Measurements from ENCODE around the gene RWDD3. TPM values are rescaled to one million over a fixed set of nuclear protein-coding genes. Genes with fewer than 3 reads are reported as not detected.

RWDD3 gene
- polyA plus RNA-seq, 6 donors from 2014 or later: 39.6 to 54.6 (median 48.5) TPM

GRCh38 chr1:95216292-95216990 is 17.6 kb upstream of the RWDD3 start:
- peaks cover 0 to 8% of the 10 kb centered on the region in 2 donors for H3K36me3 Mint-ChIP-seq
- H3K27ac Mint-ChIP-seq: no peak overlapping the region
- H3K27me3 Mint-ChIP-seq: peaks cover 13 to 51% (median 41%) of the 10 kb centered on the region in 3 donors
- peak overlapping the region in 2 of 8 donors; percentile 27 to 70 for H3K4me3 Mint-ChIP-seq
- DNase-seq: peak; percentile 15
- peak; percentile 71 to 72 for ATAC-seq (ENCODE audit: low read depth in 2 of 2)
- peaks cover 0 to 19% (median 8%) of the 10 kb centered on the region in 7 donors for H3K9me3 Mint-ChIP-seq
- peaks cover 4 to 11% (median 10%) of the 10 kb centered on the region in 3 donors for H3K4me1 Mint-ChIP-seq

GRCh38 chr1:95217371-95217770 is 16.6 kb upstream of the RWDD3 start:
- DNase-seq: no peak
- H3K27ac Mint-ChIP-seq: no peak overlapping the region
- peaks cover 4 to 11% (median 10%) of the 10 kb centered on the region in 3 donors for H3K4me1 Mint-ChIP-seq
- peaks cover 13 to 45% (median 41%) of the 10 kb centered on the region in 3 donors for H3K27me3 Mint-ChIP-seq
- H3K36me3 Mint-ChIP-seq: peaks cover 0 to 8% of the 10 kb centered on the region in 2 donors
- peaks cover 0 to 15% (median 7%) of the 10 kb centered on the region in 7 donors for H3K9me3 Mint-ChIP-seq
- ATAC-seq (ENCODE audit: low read depth in 2 of 2): peak in 1 of 2 donors; percentile 27
- H3K4me3 Mint-ChIP-seq: peak overlapping the region in 4 of 8 donors; percentile 11 to 70 (median 24)

GRCh38 chr1:95219407-95219806 is 14.6 kb upstream of the RWDD3 start:
- H3K9me3 Mint-ChIP-seq: peaks cover 0 to 10% (median 6%) of the 10 kb centered on the region in 7 donors
- peaks cover 4 to 11% (median 10%) of the 10 kb centered on the region in 3 donors for H3K4me1 Mint-ChIP-seq
- H3K27me3 Mint-ChIP-seq: peaks cover 13 to 37% (median 31%) of the 10 kb centered on the region in 3 donors
- no peak for DNase-seq
- H3K36me3 Mint-ChIP-seq: peaks cover 0 to 8% of the 10 kb centered on the region in 2 donors
- H3K4me3 Mint-ChIP-seq: no peak overlapping the region
- no peak overlapping the region for H3K27ac Mint-ChIP-seq
- no peak for ATAC-seq (ENCODE audit: low read depth in 2 of 2)

GRCh38 chr1:95221306-95221705 is 12.7 kb upstream of the RWDD3 start:
- Mint-ChIP-seq H3K36me3 (peaks cover 0 to 8% of the 10 kb centered on the region in 2 donors), H3K27me3 (peaks cover 13 to 28% (median 28%) of the 10 kb centered on the region in 3 donors), H3K9me3 (peaks cover 0 to 8% (median 6%) of the 10 kb centered on the region in 7 donors), H3K27ac (peak overlapping the region in 1 of 6 donors; percentile 59), H3K4me1 (peaks cover 4 to 11% (median 10%) of the 10 kb centered on the region in 3 donors), H3K4me3 (no peak overlapping the region)
- DNase-seq: no peak
- no peak for ATAC-seq (ENCODE audit: low read depth in 2 of 2)

GRCh38 chr1:95222629-95223028 is 11.4 kb upstream of the RWDD3 start:
- Mint-ChIP-seq H3K36me3 (no peaks in the 10 kb centered on the region), H3K4me1 (peaks cover 0 to 1% (median 0%) of the 10 kb centered on the region in 3 donors), H3K27me3 (peaks cover 16 to 29% (median 27%) of the 10 kb centered on the region in 3 donors), H3K27ac (no peak overlapping the region), H3K9me3 (peaks cover 0 to 3% (median 0%) of the 10 kb centered on the region in 7 donors), H3K4me3 (no peak overlapping the region)
- DNase-seq (no peak), ATAC-seq (ENCODE audit: low read depth in 2 of 2) (no peak)

GRCh38 chr1:95223110-95223509 is 10.9 kb upstream of the RWDD3 start:
- Mint-ChIP-seq H3K27me3 (peaks cover 17 to 27% (median 24%) of the 10 kb centered on the region in 3 donors), H3K9me3 (peaks cover 0 to 3% (median 0%) of the 10 kb centered on the region in 7 donors), H3K36me3 (no peaks in the 10 kb centered on the region), H3K27ac (no peak overlapping the region), H3K4me3 (no peak overlapping the region), H3K4me1 (no peaks in the 10 kb centered on the region)
- no peak for DNase-seq
- no peak for ATAC-seq (ENCODE audit: low read depth in 2 of 2)

- ATAC-seq (ENCODE audit: low read depth in 2 of 2) (no peak), DNase-seq (no peak)
- Mint-ChIP-seq H3K27me3 (peaks cover 26 to 39% (median 36%) of the 10 kb centered on the region in 3 donors), H3K9me3 (no peaks in the 10 kb centered on the region), H3K4me3 (no peak overlapping the region), H3K27ac (no peak overlapping the region), H3K36me3 (no peaks in the 10 kb centered on the region), H3K4me1 (no peaks in the 10 kb centered on the region)
Measured at GRCh38 chr1:95226781-95227660, 7.0 kb upstream of the RWDD3 start.

- Mint-ChIP-seq H3K27ac (no peak overlapping the region), H3K27me3 (peaks cover 26 to 39% (median 36%) of the 10 kb centered on the region in 3 donors), H3K4me1 (peaks cover 0 to 9% (median 6%) of the 10 kb centered on the region in 3 donors), H3K4me3 (no peak overlapping the region), H3K9me3 (no peaks in the 10 kb centered on the region), H3K36me3 (no peaks in the 10 kb centered on the region)
- ATAC-seq (ENCODE audit: low read depth in 2 of 2) (no peak), DNase-seq (no peak)
Measured at GRCh38 chr1:95229037-95229436, 5.0 kb upstream of the RWDD3 start.

GRCh38 chr1:95229706-95230105 is 4.3 kb upstream of the RWDD3 start:
- Mint-ChIP-seq H3K27ac (no peak overlapping the region), H3K27me3 (peaks cover 26 to 39% (median 36%) of the 10 kb centered on the region in 3 donors), H3K9me3 (no peaks in the 10 kb centered on the region), H3K36me3 (no peaks in the 10 kb centered on the region), H3K4me1 (peaks cover 5 to 14% (median 6%) of the 10 kb centered on the region in 3 donors), H3K4me3 (no peak overlapping the region)
- no peak for ATAC-seq (ENCODE audit: low read depth in 2 of 2)
- DNase-seq: no peak

GRCh38 chr1:95230256-95230655 is 3.8 kb upstream of the RWDD3 start:
- H3K4me3 Mint-ChIP-seq: no peak overlapping the region
- no peak for ATAC-seq (ENCODE audit: low read depth in 2 of 2)
- no peaks in the 10 kb centered on the region for H3K36me3 Mint-ChIP-seq
- peaks cover 26 to 39% (median 36%) of the 10 kb centered on the region in 3 donors for H3K27me3 Mint-ChIP-seq
- no peaks in the 10 kb centered on the region for H3K9me3 Mint-ChIP-seq
- DNase-seq: no peak
- no peak overlapping the region for H3K27ac Mint-ChIP-seq
- peaks cover 6 to 15% (median 6%) of the 10 kb centered on the region in 3 donors for H3K4me1 Mint-ChIP-seq

- ATAC-seq (ENCODE audit: low read depth in 2 of 2) (no peak), DNase-seq (no peak)
- Mint-ChIP-seq H3K27ac (no peak overlapping the region), H3K4me1 (peaks cover 6 to 20% (median 11%) of the 10 kb centered on the region in 3 donors), H3K36me3 (no peaks in the 10 kb centered on the region), H3K4me3 (no peak overlapping the region), H3K9me3 (no peaks in the 10 kb centered on the region), H3K27me3 (peaks cover 26 to 39% (median 36%) of the 10 kb centered on the region in 3 donors)
Measured at GRCh38 chr1:95230768-95231191, 3.2 kb upstream of the RWDD3 start.

- H3K4me3 Mint-ChIP-seq: peak overlapping the region; percentile 87 to 97 (median 92)
- ATAC-seq (ENCODE audit: low read depth in 2 of 2) (no peak), DNase-seq (no peak)
- H3K36me3 Mint-ChIP-seq: no peaks in the 10 kb centered on the region
- no peaks in the 10 kb centered on the region for H3K9me3 Mint-ChIP-seq
- peaks cover 15 to 35% (median 31%) of the 10 kb centered on the region in 3 donors for H3K4me1 Mint-ChIP-seq
- peak overlapping the region in 4 of 6 donors; percentile 77 to 95 (median 85) for H3K27ac Mint-ChIP-seq
- H3K27me3 Mint-ChIP-seq: peaks cover 16 to 30% (median 28%) of the 10 kb centered on the region in 3 donors
Measured at GRCh38 chr1:95232646-95233318, 1.2 kb upstream of the RWDD3 start.

GRCh38 chr1:95233319-95233736 is 682 bp upstream of the RWDD3 start:
- H3K4me3 Mint-ChIP-seq: peak overlapping the region; percentile 87 to 97 (median 92)
- no peaks in the 10 kb centered on the region for H3K9me3 Mint-ChIP-seq
- peaks cover 13 to 28% (median 26%) of the 10 kb centered on the region in 3 donors for H3K27me3 Mint-ChIP-seq
- no peaks in the 10 kb centered on the region for H3K36me3 Mint-ChIP-seq
- H3K4me1 Mint-ChIP-seq: peaks cover 17 to 39% (median 37%) of the 10 kb centered on the region in 3 donors
- ATAC-seq (ENCODE audit: low read depth in 2 of 2) (no peak), DNase-seq (no peak)
- peak overlapping the region; percentile 77 to 95 (median 89) for H3K27ac Mint-ChIP-seq
